B cell (primary cell): ENCODE measurements around the gene ERBIN.

Source experiments
- CTCF ChIP-seq: fragments of 200-600 bp; IDR thresholded peaks from one replicate; pipeline ENCODE4 v1.8.0; 2022; ENCODE audit warnings: antibody characterized with exemption, mild to moderate bottlenecking
- EZH2 ChIP-seq: IDR thresholded peaks from 2 replicates; pipeline ENCODE4 v1.6.1; 2012; ENCODE audit warnings: borderline replicate concordance, low read depth, mild to moderate bottlenecking, moderate library complexity, low read length; ENCODE audit not compliant: insufficient read depth, poor library complexity, severe bottlenecking

GRCh38 chr5:65912311-65912710, 14.1 kb upstream of the ERBIN start:
- TF ChIP-seq EZH2: no peak
- no peak for TF ChIP-seq CTCF
